ENCODE results near the gene AZGP1.

- TF ChIP-seq CTCF (IDR thresholded peaks at IDR 0.05; ENCODE audit: low read length): no peak
- no peak for TF ChIP-seq EZH2 (IDR thresholded peaks at IDR 0.05; ENCODE audit: borderline replicate concordance, low read length)
Observed at GRCh38 chr7:99929730-99930053, 46.1 kb downstream of the AZGP1 start.
